ENCODE data around the gene SREK1. TPM values are rescaled to one million over a fixed set of nuclear protein-coding genes. Genes with fewer than 3 reads are reported as not detected.

Gene SREK1
- total RNA-seq, 6 donors from 2014 or later = 48.6 to 294 (median 106) TPM

DNA sequence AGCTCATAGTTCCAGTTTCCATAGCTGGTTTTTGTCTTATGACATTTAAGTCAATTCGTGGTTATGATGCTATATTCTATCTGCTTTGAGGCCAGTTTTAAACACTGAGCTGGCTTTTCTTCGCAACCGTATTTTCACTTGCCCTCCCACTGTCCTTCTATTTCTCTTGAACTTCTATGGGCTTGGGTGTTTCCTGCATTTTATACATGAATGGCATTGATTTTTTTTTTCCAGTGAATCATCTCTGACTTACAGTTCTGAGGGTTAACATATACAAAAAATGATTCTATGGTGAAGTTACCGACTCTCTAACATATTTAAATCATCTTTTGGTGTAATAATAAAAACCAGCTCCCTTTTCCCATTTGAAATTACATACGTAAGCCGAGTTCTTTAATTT lies 88.2 kb downstream of the SREK1 start:
- ATAC-seq (ENCODE audit: low FRiP score in 2 of 2) (no peak), DNase-seq (no peak)
- no peaks in the 10 kb centered on the region for H3K9me3 ChIP-seq
- peaks cover 0 to 2% (median 0%) of the 10 kb centered on the region in 4 donors for H3K27me3 ChIP-seq
- H3K36me3 ChIP-seq = no peaks in the 10 kb centered on the region
- no peak overlapping the region for H3K4me3 ChIP-seq
- TF ChIP-seq POLR2AphosphoS5 (IDR thresholded peaks at IDR 0.05) (no peak), EP300 (IDR thresholded peaks at IDR 0.05) (no peak), POLR2A (IDR thresholded peaks at IDR 0.05) (no peak)
- TF ChIP-seq, protein P1, sequence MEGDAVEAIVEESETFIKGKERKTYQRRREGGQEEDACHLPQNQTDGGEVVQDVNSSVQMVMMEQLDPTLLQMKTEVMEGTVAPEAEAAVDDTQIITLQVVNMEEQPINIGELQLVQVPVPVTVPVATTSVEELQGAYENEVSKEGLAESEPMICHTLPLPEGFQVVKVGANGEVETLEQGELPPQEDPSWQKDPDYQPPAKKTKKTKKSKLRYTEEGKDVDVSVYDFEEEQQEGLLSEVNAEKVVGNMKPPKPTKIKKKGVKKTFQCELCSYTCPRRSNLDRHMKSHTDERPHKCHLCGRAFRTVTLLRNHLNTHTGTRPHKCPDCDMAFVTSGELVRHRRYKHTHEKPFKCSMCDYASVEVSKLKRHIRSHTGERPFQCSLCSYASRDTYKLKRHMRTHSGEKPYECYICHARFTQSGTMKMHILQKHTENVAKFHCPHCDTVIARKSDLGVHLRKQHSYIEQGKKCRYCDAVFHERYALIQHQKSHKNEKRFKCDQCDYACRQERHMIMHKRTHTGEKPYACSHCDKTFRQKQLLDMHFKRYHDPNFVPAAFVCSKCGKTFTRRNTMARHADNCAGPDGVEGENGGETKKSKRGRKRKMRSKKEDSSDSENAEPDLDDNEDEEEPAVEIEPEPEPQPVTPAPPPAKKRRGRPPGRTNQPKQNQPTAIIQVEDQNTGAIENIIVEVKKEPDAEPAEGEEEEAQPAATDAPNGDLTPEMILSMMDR (IDR thresholded peaks at IDR 0.05) = no peak
- no peak overlapping the region for H3K27ac ChIP-seq
- 89 to 90% methylated on average over 6 of the region's 6 CpGs for WGBS, 2 donors
- H3K4me1 ChIP-seq = no peaks in the 10 kb centered on the region

DNA sequence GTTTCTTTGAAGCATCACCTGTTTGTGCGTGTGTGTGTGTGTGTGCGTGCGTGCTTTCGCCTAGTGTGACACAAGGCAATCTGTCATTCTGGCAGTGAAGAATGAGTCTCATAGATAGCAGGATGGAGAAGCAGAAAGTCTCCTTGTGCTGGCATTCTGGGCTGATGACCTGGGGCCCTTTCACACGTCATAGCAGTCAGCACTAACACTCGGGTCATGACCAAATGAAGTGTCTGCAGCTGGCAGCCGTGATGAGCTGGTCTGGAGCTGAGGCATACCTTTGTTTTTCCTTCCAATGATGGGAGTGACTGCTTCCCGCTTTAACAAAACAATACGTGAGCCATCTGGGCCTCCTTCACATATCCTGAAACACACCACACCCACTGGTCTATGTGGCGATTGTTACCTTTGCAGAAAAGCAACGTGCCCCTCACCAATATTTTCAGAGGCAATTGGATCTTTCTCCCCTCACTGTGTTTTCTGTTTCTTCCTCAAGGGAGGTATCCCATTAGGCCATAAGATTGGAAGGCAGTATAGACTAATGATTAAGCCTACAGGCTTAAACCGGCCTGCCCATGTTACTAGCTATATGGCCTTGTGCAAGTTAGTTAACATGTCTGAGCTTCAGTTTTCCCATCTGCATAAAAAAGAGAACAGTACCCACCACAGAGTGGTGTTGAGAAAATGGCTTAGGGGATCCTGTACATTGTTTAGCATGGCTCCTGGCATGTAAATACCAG lies 88.8 kb downstream of the SREK1 start:
- Histone ChIP-seq H3K9me3 (no peaks in the 10 kb centered on the region), H3K27ac (no peak overlapping the region), H3K36me3 (no peaks in the 10 kb centered on the region), H3K27me3 (peaks cover 0 to 2% (median 0%) of the 10 kb centered on the region in 4 donors), H3K4me1 (no peaks in the 10 kb centered on the region), H3K4me3 (no peak overlapping the region)
- TF ChIP-seq POLR2AphosphoS5 (IDR thresholded peaks at IDR 0.05) (no peak), EP300 (IDR thresholded peaks at IDR 0.05) (no peak), POLR2A (IDR thresholded peaks at IDR 0.05) (no peak)
- TF ChIP-seq, protein P1 (IDR thresholded peaks at IDR 0.05) = no peak
- 74 to 77% methylated on average over 12 of the region's 12 CpGs for WGBS, 2 donors
- no peak for DNase-seq
- no peak for ATAC-seq (ENCODE audit: low FRiP score in 2 of 2)

Other genes starting within 250 kb of the SREK1 start
- 100 to 1,000 TPM in 1 of 6 donors, 10 to 100 TPM in 5; 21.0 to 111 (median 58.2) TPM for gene ERBIN, start 217.7 kb upstream of the SREK1 start, total RNA-seq